Fibroblast of lung (primary cell): ENCODE data around the gene TC2N. TPM values are rescaled to one million over a fixed set of nuclear protein-coding genes. Genes with fewer than 3 reads are reported as not detected.

Experiments
- DNase-seq, 2 donors: peaks; one replicate each; pipeline versions ENCODE4 v3.0.0 to v3.0.0-alpha.2; 2010; ENCODE audit warnings: low read depth in 2 of 2
- H2AFZ ChIP-seq: 2 replicates; pipeline ENCODE4 v1.5.1; 2012; ENCODE audit warnings: low read length, control low read depth, inconsistent platforms
- H3K27ac ChIP-seq: 2 replicates; pipeline ENCODE4 v1.5.1; 2011; ENCODE audit warnings: low read length, control low read depth; ENCODE audit not compliant: insufficient read depth
- H3K27me3 ChIP-seq: 2 replicates; pipeline ENCODE4 v1.5.1; 2011; ENCODE audit warnings: mild to moderate bottlenecking, low read length; ENCODE audit not compliant: control insufficient read depth, insufficient read depth
- H3K36me3 ChIP-seq: 2 replicates; pipeline ENCODE4 v1.5.1; 2011; ENCODE audit warnings: low read length; ENCODE audit not compliant: control insufficient read depth, insufficient read depth
- H3K4me1 ChIP-seq: 2 replicates; pipeline ENCODE4 v1.5.1; 2011; ENCODE audit warnings: low read length; ENCODE audit not compliant: control insufficient read depth, insufficient read depth; ENCODE audit errors: extremely low read depth
- H3K4me2 ChIP-seq: 2 replicates; pipeline ENCODE4 v1.5.1; 2011; ENCODE audit warnings: low read length, control low read depth; ENCODE audit not compliant: insufficient read depth; ENCODE audit errors: extremely low read depth
- H3K4me3 ChIP-seq, 4 experiments: fragments of 200-600 bp in 1 of 4; sonication (generic) in 1 of 4; replicated peaks in 1 of 4; 2 replicates each; pipeline ENCODE4 v1.5.1; 2011 to 2016; ENCODE audit warnings: low read length in 4 of 4, low read depth in 3 of 4, mild to moderate bottlenecking in 3 of 4, control low read depth in 2 of 4, inconsistent platforms in 1 of 4, mixed read lengths in 1 of 4; ENCODE audit not compliant: insufficient read depth in 1 of 4; ENCODE audit errors: control extremely low read depth in 1 of 4
- H3K79me2 ChIP-seq: 2 replicates; pipeline ENCODE4 v1.5.1; 2012; ENCODE audit warnings: mild to moderate bottlenecking, low read length, inconsistent platforms; ENCODE audit not compliant: control insufficient read depth, insufficient read depth
- H3K9ac ChIP-seq: 2 replicates; pipeline ENCODE4 v1.5.1; 2011; ENCODE audit warnings: mild to moderate bottlenecking, low read length, control low read depth; ENCODE audit not compliant: insufficient read depth
- H3K9me3 ChIP-seq: 2 replicates; pipeline ENCODE4 v1.5.1; 2012; ENCODE audit warnings: low read depth, low read length; ENCODE audit not compliant: control insufficient read depth, insufficient read depth
- H4K20me1 ChIP-seq: 2 replicates; pipeline ENCODE4 v1.5.1; 2011; ENCODE audit warnings: low read length; ENCODE audit not compliant: control insufficient read depth, insufficient read depth; ENCODE audit errors: extremely low read depth
- EZH2 ChIP-seq: IDR thresholded peaks from 2 replicates; pipeline ENCODE4 v1.5.1; 2012; ENCODE audit warnings: low read length, control low read depth, mild to moderate bottlenecking; ENCODE audit errors: missing control alignments
- polyA plus RNA-seq, 2 donors: library from polyadenylated mRNA; depleted of rRNA in 1 of 2; stranded (reverse) in 1 of 2; unstranded in 1 of 2; fragments of >200 nt; gene quantifications; 2 replicates each; pipeline ENCODE4 v1.2.1, GENCODE V29; 2011 to 2012; ENCODE audit warnings: missing spikeins in 1 of 2
- total RNA-seq: library from RNA; depleted of rRNA; stranded (reverse); fragments of >200 nt; gene quantifications from 2 replicates; pipeline ENCODE4 v1.2.1, GENCODE V29; 2014
- TF ChIP-seq, protein P1 (sequence below), 2 donors: IDR thresholded peaks in 1 of 2; conservative IDR thresholded peaks in 1 of 2; 1 replicate in 1 of 2; 2 replicates in 1 of 2; pipeline ENCODE4 v1.5.1; 2011 to 2012; ENCODE audit warnings: low read length in 2 of 2, control low read depth in 1 of 2, inconsistent platforms in 1 of 2, low read depth in 1 of 2, mild to moderate bottlenecking in 1 of 2

TC2N gene
- total and polyA plus RNA-seq, 2 donors (not counting 1 experiment from before 2014, with no cell fraction given) = 0.19 to 0.83 TPM

DNA sequence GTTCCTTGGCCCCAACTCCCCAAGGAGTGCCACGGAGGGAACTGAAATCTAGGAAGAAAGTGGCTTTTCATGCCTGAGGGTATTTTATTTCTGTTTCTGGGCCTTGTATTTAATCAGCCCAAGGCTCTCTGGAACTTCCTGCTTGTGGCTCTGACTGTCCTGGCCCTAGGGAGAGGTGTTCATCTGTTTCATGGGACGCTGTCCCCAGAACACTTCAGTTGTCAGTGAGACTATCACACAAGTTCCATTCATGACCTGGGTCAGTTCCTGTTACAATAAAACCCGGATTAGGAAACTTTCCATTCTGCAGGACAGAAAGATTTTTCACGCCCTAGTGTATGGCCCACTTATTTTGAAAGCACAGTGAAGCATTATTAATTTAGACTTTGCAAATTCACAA is 18.5 kb upstream of the TC2N start:
- no peak overlapping the region for H2AFZ ChIP-seq
- H3K9ac ChIP-seq = no peak overlapping the region
- H3K79me2 ChIP-seq = no peaks in the 10 kb centered on the region
- H4K20me1 ChIP-seq = no peaks in the 10 kb centered on the region
- no peak for DNase-seq
- no peaks in the 10 kb centered on the region for H3K4me1 ChIP-seq
- peaks cover 5% of the 10 kb centered on the region for H3K36me3 ChIP-seq
- no peak overlapping the region for H3K4me3 ChIP-seq
- H3K4me2 ChIP-seq = no peak overlapping the region
- H3K9me3 ChIP-seq = no peaks in the 10 kb centered on the region
- no peaks in the 10 kb centered on the region for H3K27me3 ChIP-seq
- TF ChIP-seq, protein P1, sequence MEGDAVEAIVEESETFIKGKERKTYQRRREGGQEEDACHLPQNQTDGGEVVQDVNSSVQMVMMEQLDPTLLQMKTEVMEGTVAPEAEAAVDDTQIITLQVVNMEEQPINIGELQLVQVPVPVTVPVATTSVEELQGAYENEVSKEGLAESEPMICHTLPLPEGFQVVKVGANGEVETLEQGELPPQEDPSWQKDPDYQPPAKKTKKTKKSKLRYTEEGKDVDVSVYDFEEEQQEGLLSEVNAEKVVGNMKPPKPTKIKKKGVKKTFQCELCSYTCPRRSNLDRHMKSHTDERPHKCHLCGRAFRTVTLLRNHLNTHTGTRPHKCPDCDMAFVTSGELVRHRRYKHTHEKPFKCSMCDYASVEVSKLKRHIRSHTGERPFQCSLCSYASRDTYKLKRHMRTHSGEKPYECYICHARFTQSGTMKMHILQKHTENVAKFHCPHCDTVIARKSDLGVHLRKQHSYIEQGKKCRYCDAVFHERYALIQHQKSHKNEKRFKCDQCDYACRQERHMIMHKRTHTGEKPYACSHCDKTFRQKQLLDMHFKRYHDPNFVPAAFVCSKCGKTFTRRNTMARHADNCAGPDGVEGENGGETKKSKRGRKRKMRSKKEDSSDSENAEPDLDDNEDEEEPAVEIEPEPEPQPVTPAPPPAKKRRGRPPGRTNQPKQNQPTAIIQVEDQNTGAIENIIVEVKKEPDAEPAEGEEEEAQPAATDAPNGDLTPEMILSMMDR (conservative IDR thresholded peaks at IDR 0.05 in 1 of 2, IDR thresholded peaks at IDR 0.05 in 1 of 2; ENCODE audit: low read depth in 1 of 2, low read length in 2 of 2) = no peak
- no peak for TF ChIP-seq EZH2
- no peak overlapping the region for H3K27ac ChIP-seq

DNA sequence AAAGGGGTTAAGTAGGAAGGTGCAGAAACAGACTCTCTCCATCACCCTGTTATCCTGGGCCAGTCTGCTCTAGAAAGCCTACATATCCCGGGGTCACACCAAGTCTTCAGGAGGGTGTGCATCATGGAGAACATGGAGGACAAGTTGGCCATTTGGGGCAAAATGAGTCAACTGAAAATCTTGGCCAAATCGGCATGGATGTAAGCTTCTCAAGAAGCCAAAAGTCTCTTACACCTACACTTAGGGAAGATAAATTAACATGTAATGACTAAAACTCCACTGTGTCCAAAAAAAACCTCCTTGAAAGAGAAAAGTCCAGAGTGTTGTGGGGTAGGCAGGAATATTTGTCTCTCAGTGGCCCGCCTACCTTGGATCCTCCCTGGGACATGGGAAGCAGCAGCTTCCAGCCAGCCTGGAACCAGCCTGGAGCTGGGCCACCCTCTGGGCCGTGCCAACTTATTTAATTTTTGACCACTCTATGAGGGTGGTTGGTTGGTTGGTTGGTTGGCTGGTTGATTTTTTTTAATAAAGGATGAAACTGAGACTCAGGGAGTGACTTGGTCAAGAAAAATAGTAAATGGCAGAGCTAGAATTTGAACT is 17.9 kb upstream of the TC2N start:
- Histone ChIP-seq H4K20me1 (no peaks in the 10 kb centered on the region), H3K4me3 (no peak overlapping the region), H3K27me3 (no peaks in the 10 kb centered on the region), H3K27ac (no peak overlapping the region), H2AFZ (no peak overlapping the region), H3K4me1 (no peaks in the 10 kb centered on the region), H3K4me2 (no peak overlapping the region), H3K79me2 (no peaks in the 10 kb centered on the region), H3K9me3 (no peaks in the 10 kb centered on the region), H3K9ac (no peak overlapping the region), H3K36me3 (peaks cover 3% of the 10 kb centered on the region)
- TF ChIP-seq, protein P1 (conservative IDR thresholded peaks at IDR 0.05 in 1 of 2, IDR thresholded peaks at IDR 0.05 in 1 of 2; ENCODE audit: low read depth in 1 of 2, low read length in 2 of 2) = no peak
- TF ChIP-seq EZH2 = no peak
- peak in 1 of 2 donors; percentile 50 for DNase-seq

DNA sequence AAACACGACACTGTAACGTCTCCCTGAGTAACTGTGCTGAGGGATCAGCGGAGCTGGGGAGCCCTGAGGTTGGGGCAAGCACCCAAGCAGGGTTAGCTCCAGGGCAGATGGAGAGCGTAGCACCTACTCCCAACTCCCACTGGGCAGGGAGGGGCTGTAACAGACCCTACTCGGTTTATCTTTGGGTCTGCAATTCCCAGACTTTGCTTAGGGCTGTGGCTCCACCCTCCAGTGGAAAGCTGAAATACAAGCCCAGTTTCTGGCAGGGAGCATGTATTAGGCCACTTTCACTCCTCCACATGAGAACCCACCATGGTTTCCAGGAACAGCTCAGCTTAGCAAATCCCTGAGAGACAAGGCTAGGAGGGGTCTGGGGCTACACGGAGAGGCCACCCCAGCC is 17.3 kb upstream of the TC2N start:
- Histone ChIP-seq H3K27me3 (no peaks in the 10 kb centered on the region), H3K79me2 (no peaks in the 10 kb centered on the region), H3K4me3 (no peak overlapping the region), H3K27ac (no peak overlapping the region), H3K4me2 (no peak overlapping the region), H3K36me3 (peaks cover 3% of the 10 kb centered on the region), H3K4me1 (no peaks in the 10 kb centered on the region), H3K9me3 (no peaks in the 10 kb centered on the region), H3K9ac (no peak overlapping the region), H2AFZ (no peak overlapping the region), H4K20me1 (no peaks in the 10 kb centered on the region)
- no peak for DNase-seq
- no peak for TF ChIP-seq EZH2
- TF ChIP-seq, protein P1 (conservative IDR thresholded peaks at IDR 0.05 in 1 of 2, IDR thresholded peaks at IDR 0.05 in 1 of 2; ENCODE audit: low read depth in 1 of 2, low read length in 2 of 2) = no peak
